B cell (primary cell): Measurements from ENCODE around the gene B4GALT3.

Experiments
- EZH2 ChIP-seq: IDR thresholded peaks from 2 replicates; pipeline ENCODE4 v1.6.1; 2012; ENCODE audit warnings: borderline replicate concordance, low read depth, mild to moderate bottlenecking, moderate library complexity, low read length; ENCODE audit not compliant: insufficient read depth, poor library complexity, severe bottlenecking
- TF ChIP-seq, protein P1 (sequence below): fragments of 200-600 bp; IDR thresholded peaks from one replicate; pipeline ENCODE4 v1.8.0; 2022; ENCODE audit warnings: antibody characterized with exemption, mild to moderate bottlenecking

GRCh38 chr1:161196111-161196510 lies 18.8 kb upstream of the B4GALT3 start:
- TF ChIP-seq, protein P1, sequence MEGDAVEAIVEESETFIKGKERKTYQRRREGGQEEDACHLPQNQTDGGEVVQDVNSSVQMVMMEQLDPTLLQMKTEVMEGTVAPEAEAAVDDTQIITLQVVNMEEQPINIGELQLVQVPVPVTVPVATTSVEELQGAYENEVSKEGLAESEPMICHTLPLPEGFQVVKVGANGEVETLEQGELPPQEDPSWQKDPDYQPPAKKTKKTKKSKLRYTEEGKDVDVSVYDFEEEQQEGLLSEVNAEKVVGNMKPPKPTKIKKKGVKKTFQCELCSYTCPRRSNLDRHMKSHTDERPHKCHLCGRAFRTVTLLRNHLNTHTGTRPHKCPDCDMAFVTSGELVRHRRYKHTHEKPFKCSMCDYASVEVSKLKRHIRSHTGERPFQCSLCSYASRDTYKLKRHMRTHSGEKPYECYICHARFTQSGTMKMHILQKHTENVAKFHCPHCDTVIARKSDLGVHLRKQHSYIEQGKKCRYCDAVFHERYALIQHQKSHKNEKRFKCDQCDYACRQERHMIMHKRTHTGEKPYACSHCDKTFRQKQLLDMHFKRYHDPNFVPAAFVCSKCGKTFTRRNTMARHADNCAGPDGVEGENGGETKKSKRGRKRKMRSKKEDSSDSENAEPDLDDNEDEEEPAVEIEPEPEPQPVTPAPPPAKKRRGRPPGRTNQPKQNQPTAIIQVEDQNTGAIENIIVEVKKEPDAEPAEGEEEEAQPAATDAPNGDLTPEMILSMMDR = no peak
- no peak for TF ChIP-seq EZH2
